ENCODE data around the gene MEGF10. TPM values are rescaled to one million over a fixed set of nuclear protein-coding genes. Genes with fewer than 3 reads are reported as not detected.

Gene MEGF10
- total RNA-seq, 4 donors from 2014 or later = 0.57 to 6.0 (median 4.3) TPM

DNA sequence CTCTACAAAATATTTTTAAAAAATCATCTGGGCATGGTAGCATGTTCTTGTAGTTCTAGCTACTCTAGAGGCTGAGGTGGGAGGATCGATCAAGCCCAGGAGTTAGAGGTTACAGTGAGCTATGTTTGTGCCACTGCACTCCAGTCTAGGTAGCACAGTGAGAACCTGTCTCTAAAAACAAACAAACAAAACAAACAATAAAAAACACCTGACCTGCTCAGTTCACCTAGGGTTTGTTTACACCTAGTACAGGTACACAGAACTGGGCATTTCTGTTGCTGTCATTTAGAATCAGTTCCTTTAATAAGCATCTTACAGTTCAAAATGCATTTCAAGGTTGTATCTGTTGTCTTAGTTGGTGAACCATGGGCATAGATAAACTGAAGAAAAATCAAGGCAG is 95.3 kb downstream of the MEGF10 start:
- DNase-seq (ENCODE audit: low spot score in 2 of 2) = no peak
- WGBS, 2 donors = 100% methylated on average over 1 of the region's 1 CpG
- TF ChIP-seq, protein P1, sequence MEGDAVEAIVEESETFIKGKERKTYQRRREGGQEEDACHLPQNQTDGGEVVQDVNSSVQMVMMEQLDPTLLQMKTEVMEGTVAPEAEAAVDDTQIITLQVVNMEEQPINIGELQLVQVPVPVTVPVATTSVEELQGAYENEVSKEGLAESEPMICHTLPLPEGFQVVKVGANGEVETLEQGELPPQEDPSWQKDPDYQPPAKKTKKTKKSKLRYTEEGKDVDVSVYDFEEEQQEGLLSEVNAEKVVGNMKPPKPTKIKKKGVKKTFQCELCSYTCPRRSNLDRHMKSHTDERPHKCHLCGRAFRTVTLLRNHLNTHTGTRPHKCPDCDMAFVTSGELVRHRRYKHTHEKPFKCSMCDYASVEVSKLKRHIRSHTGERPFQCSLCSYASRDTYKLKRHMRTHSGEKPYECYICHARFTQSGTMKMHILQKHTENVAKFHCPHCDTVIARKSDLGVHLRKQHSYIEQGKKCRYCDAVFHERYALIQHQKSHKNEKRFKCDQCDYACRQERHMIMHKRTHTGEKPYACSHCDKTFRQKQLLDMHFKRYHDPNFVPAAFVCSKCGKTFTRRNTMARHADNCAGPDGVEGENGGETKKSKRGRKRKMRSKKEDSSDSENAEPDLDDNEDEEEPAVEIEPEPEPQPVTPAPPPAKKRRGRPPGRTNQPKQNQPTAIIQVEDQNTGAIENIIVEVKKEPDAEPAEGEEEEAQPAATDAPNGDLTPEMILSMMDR (IDR thresholded peaks at IDR 0.05) = no peak
- no peak for TF ChIP-seq POLR2A (IDR thresholded peaks at IDR 0.05)
- H3K4me3 ChIP-seq (ENCODE audit: low read depth, poor library complexity, severe bottlenecking) = no peak overlapping the region
- intact Hi-C loops (cut with DNase I; ENCODE audit: low total_unique reads) = no loop called here

DNA sequence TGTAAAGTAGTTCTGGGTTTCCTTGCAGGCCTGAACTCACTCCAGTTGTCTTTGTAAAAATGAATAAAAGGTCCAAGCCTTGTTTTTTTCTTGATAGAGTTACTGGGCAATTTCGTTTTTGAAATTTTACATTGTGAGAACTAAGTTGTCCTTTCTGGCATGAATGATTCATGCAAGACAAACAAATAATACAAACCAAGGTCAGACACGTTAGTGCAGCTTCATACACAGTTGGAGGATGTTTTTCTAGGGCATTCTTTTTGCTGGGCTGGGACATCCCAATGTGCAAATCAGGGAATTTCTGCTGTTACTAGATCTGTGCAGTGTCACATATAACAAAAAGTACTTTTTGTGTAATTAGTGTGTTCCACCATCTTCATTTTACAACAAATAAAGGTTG is 96.0 kb downstream of the MEGF10 start:
- intact Hi-C loops (cut with DNase I; ENCODE audit: low total_unique reads) = no loop called here
- no peak overlapping the region for H3K4me3 ChIP-seq (ENCODE audit: low read depth, poor library complexity, severe bottlenecking)
- WGBS, 2 donors = 33 to 38% methylated on average over 2 of the region's 2 CpGs
- DNase-seq (ENCODE audit: low spot score in 2 of 2) = no peak
- TF ChIP-seq POLR2A (IDR thresholded peaks at IDR 0.05) = no peak
- TF ChIP-seq, protein P1 (IDR thresholded peaks at IDR 0.05) = no peak

DNA sequence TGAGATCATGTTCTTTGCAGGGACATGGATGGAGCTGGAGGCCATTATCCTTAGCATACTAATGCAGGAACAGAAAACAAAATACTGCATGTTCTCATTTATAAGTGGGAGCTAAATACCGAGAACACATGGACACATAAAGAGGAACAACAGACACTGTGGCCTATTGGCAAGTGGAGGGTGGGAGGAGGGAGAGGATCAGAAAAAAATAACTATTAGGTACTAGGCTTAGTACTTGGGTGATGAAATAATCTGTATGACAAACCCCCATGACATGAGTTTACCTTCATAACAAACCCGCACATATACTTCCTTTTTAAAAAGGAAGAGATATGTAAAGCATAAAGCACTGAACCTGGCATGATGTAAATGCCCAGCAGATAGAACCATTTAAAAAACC is 99.0 kb downstream of the MEGF10 start:
- WGBS, 2 donors = 84 to 85% methylated on average over 2 of the region's 2 CpGs
- DNase-seq (ENCODE audit: low spot score in 2 of 2) = no peak
- H3K4me3 ChIP-seq (ENCODE audit: low read depth, poor library complexity, severe bottlenecking) = no peak overlapping the region
- no peak for TF ChIP-seq POLR2A (IDR thresholded peaks at IDR 0.05)
- TF ChIP-seq, protein P1 (IDR thresholded peaks at IDR 0.05) = no peak
- intact Hi-C loops (cut with DNase I; ENCODE audit: low total_unique reads) = no loop called here

DNA sequence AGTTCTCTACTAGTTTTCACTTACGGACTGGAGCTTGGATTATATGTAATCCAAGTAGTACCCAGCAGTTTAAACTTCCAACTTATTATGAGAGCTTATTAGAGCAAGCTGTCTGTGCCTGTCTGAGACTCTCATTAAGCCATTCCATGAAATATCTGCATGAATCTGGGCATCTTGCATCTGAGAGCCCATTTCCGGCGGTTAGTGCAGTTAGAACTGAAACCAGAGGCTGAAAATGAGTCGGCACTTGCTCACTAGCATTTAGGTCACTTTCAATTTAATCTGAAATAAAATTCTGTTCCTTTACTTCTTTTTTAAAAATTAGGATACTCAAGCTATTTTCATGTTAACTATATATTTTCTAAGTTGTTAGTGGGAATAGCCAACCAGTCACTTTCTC is 102.2 kb downstream of the MEGF10 start:
- WGBS, 2 donors = 69 to 89% methylated on average over 4 of the region's 4 CpGs
- intact Hi-C loops (cut with DNase I; ENCODE audit: low total_unique reads) = no loop called here
- H3K4me3 ChIP-seq (ENCODE audit: low read depth, poor library complexity, severe bottlenecking) = no peak overlapping the region
- no peak for DNase-seq (ENCODE audit: low spot score in 2 of 2)
- TF ChIP-seq POLR2A (IDR thresholded peaks at IDR 0.05) = no peak
- TF ChIP-seq, protein P1 (IDR thresholded peaks at IDR 0.05) = no peak

DNA sequence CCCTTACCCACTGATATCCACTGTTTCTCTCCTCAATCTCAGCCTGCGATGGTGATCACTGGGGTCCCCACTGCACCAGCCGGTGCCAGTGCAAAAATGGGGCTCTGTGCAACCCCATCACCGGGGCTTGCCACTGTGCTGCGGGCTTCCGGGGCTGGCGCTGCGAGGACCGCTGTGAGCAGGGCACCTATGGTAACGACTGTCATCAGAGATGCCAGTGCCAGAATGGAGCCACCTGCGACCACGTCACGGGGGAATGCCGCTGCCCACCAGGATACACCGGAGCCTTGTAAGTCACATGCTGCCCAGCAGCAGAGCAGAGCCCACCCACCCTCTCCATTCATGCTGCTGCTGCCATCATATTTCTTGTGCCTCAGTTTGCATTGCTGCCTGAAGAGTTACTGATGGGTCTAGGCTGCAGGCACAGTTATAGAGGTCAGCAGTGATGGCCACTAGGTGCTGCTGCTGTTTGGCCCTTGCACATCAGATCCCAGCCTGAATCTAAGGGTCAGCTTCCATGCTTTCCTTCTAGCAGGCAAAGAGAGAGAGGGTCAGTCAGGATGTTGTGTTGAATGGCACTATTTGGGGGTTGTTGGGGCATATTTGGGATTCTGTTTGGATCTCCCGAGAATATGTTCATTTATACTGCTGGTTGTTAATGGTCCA is 106.0 kb downstream of the MEGF10 start:
- intact Hi-C loops (cut with DNase I; ENCODE audit: low total_unique reads) = no loop called here
- 92 to 95% methylated on average over 12 to 15 of the region's 15 CpGs for WGBS, 2 donors
- no peak for TF ChIP-seq POLR2A (IDR thresholded peaks at IDR 0.05)
- TF ChIP-seq, protein P1 (IDR thresholded peaks at IDR 0.05) = no peak
- DNase-seq (ENCODE audit: low spot score in 2 of 2) = no peak
- H3K4me3 ChIP-seq (ENCODE audit: low read depth, poor library complexity, severe bottlenecking) = no peak overlapping the region

DNA sequence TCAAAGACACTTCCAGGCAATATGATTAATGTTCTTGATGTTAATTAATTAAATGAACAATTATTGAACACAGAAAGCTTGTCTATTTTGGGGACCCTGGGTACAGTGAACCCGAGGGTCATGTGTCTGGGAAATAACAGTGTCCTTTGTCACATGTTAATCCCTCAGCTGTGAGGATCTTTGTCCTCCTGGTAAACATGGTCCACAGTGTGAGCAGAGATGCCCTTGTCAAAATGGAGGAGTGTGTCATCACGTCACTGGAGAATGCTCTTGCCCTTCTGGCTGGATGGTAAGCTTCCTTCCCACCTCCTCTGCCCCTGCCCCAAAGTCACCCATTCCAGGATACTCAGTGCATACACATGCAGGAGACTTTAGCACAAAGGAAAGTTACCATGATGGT is 107.9 kb downstream of the MEGF10 start:
- no peak for TF ChIP-seq POLR2A (IDR thresholded peaks at IDR 0.05)
- TF ChIP-seq, protein P1 (IDR thresholded peaks at IDR 0.05) = no peak
- no peak overlapping the region for H3K4me3 ChIP-seq (ENCODE audit: low read depth, poor library complexity, severe bottlenecking)
- intact Hi-C loops (cut with DNase I; ENCODE audit: low total_unique reads) = no loop called here
- 74 to 84% methylated on average over 2 of the region's 2 CpGs for WGBS, 2 donors
- DNase-seq (ENCODE audit: low spot score in 2 of 2) = no peak
